ENCODE data around the gene PWWP2B. TPM values are rescaled to one million over a fixed set of nuclear protein-coding genes. Genes with fewer than 3 reads are reported as not detected.

PWWP2B gene
- total RNA-seq, 1 experiment from 2014 or later, result 10.0 TPM

GRCh38 chr10:132463333-132464255 is 66.6 kb downstream of the PWWP2B start:
- Mint-ChIP-seq H3K27ac (ENCODE audit: low read depth, unreplicated experiment) (no peak overlapping the region), H3K4me1 (ENCODE audit: insufficient read depth, unreplicated experiment) (peaks cover 4% of the 10 kb centered on the region), H3K9me3 (ENCODE audit: unreplicated experiment) (no peaks in the 10 kb centered on the region), H3K36me3 (ENCODE audit: insufficient read depth, unreplicated experiment) (no peaks in the 10 kb centered on the region), H3K27me3 (ENCODE audit: insufficient read depth, unreplicated experiment) (no peaks in the 10 kb centered on the region), H3K4me3 (ENCODE audit: unreplicated experiment) (no peak overlapping the region)
- POLR2A ChIA-PET, result interaction anchor here (0.7 kb wide), 1 partner anchor 11 kb away, joined by 4 read pairs; no protein-coding TSS in a partner anchor
- CTCF ChIA-PET, result interaction anchor here (0.7 to 7.2 kb wide), 7 partner anchors 10 to 190 kb away, joined by 3 to 65 read pairs (median 3); no protein-coding TSS in a partner anchor
- intact Hi-C loops (cut with micrococcal nuclease), result loop anchor here (2.0 kb wide), 1 partner anchor 73 kb away; the partner anchor contains the start of gene INPP5A
- BruUV-seq (replicated peaks), result no TSS peak
- TF ChIP-seq CTCF (IDR thresholded peaks at IDR 0.05; ENCODE audit: unreplicated experiment), result no peak
- no peak for DNase-seq (ENCODE audit: unreplicated experiment)

DNA sequence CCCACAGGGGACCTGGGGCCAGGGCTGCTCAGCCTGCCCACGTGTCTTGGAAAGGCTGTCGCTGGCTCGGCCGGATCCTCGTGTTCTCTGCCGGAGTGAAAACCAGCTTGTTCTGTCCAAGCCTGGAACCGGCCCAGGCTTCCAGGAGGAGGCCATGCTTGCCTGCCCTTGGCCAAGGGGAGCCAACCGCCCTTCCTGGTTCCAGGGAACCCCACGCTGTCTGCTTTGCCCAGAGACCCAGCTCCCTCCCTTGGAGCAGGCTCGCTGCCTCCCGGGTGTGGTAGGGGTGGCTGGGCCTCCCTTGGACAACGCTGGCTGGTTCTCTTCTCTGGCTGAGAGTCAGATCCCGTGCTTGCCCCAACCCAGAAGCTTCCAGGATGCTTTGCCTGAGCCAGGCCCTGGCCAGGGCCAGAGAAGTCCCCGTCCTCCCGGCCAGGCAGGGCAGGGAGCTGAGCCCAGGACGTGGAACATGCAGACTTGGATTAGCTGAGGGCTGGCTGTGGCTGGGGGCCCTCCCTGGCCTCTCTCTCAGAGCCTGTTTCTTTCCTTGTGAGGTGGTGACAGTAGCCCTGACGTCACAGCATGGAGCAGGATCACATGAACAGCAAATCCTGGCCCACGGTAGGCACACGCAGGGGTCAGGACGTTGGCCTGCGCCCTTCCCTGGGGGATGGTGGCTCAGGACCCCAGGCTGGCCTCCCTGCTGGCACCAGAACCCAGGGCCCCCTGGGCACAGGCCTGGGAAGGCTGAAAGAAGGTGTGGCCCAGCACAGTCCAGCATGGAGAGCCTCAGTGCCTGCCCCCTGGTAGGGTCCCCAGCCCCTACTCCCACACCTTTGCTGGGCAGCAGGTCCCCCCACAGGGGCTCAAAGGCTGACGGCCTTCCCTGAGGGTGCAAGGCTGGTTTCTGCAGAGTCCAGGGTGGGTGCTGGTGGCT is 67.5 kb downstream of the PWWP2B start:
- Mint-ChIP-seq H3K4me3 (ENCODE audit: unreplicated experiment) (no peak overlapping the region), H3K9me3 (ENCODE audit: unreplicated experiment) (no peaks in the 10 kb centered on the region), H3K36me3 (ENCODE audit: insufficient read depth, unreplicated experiment) (no peaks in the 10 kb centered on the region), H3K4me1 (ENCODE audit: insufficient read depth, unreplicated experiment) (no peaks in the 10 kb centered on the region), H3K27ac (ENCODE audit: low read depth, unreplicated experiment) (no peak overlapping the region), H3K27me3 (ENCODE audit: insufficient read depth, unreplicated experiment) (no peaks in the 10 kb centered on the region)
- intact Hi-C loops (cut with micrococcal nuclease), result no loop called here
- POLR2A ChIA-PET, result interaction anchor here (0.7 kb wide), 1 partner anchor 10 kb away, joined by 4 read pairs; no protein-coding TSS in a partner anchor
- DNase-seq (ENCODE audit: unreplicated experiment), result no peak
- TF ChIP-seq CTCF (IDR thresholded peaks at IDR 0.05; ENCODE audit: unreplicated experiment), result no peak
- no TSS peak for BruUV-seq (replicated peaks)
- CTCF ChIA-PET, result interaction anchor here (0.7 to 7.2 kb wide), 6 partner anchors 11 to 189 kb away, joined by 3 to 65 read pairs (median 4); no protein-coding TSS in a partner anchor

DNA sequence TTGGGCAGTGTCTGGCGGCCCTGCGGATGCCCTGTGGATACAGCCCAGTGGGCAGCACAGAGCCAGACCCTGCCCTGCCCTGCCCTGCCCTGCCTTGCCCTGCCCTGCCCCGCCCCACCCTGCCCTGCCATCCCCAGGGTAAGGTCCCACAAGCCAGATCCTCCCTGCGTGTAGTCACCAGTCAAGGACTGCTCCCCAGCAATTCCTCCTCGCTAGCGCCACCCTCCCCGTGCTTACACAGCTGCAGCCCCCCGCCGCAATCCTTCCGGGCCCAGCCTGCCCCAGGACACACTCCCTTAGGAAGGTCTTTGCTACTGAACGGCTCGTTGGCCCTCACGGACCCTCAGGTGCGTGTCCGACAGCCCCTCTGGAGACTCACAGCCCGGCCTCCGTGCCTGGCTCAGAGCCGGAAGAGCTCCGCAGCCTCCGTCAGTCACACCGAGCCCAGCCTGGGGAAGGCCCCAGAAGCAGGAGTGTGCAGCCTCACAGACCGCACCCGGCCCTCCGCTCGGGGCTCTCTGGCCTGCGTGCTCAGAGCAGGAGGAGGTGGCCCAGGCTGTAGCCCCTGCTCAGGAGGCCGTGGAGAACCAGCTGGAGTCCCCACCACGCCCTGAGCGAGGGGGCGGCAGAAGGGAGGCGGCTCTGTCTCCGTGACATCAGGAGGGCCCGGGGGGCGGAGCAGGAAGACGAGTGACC is 68.3 kb downstream of the PWWP2B start:
- DNase-seq (ENCODE audit: unreplicated experiment), result no peak
- CTCF ChIA-PET, result interaction anchor here (0.6 to 7.2 kb wide), 7 partner anchors 12 to 189 kb away, joined by 3 to 65 read pairs (median 4); no protein-coding TSS in a partner anchor
- H3K4me1 Mint-ChIP-seq (ENCODE audit: insufficient read depth, unreplicated experiment), result no peaks in the 10 kb centered on the region
- H3K27me3 Mint-ChIP-seq (ENCODE audit: insufficient read depth, unreplicated experiment), result no peaks in the 10 kb centered on the region
- no peak overlapping the region for H3K27ac Mint-ChIP-seq (ENCODE audit: low read depth, unreplicated experiment)
- no TSS peak for BruUV-seq (replicated peaks)
- no peaks in the 10 kb centered on the region for H3K9me3 Mint-ChIP-seq (ENCODE audit: unreplicated experiment)
- H3K36me3 Mint-ChIP-seq (ENCODE audit: insufficient read depth, unreplicated experiment), result no peaks in the 10 kb centered on the region
- intact Hi-C loops (cut with micrococcal nuclease), result no loop called here
- H3K4me3 Mint-ChIP-seq (ENCODE audit: unreplicated experiment), result no peak overlapping the region
- TF ChIP-seq CTCF (IDR thresholded peaks at IDR 0.05; ENCODE audit: unreplicated experiment), result no peak
- POLR2A ChIA-PET, result no interaction called here

All from MCF 10A (cell line).